Natural killer cell (primary cell): ENCODE measurements around the gene ATG9A. TPM values are rescaled to one million over a fixed set of nuclear protein-coding genes. Genes with fewer than 3 reads are reported as not detected.

ENCODE experiments used
- ATAC-seq, 3 donors: fragments of 150-1000 bp in 2 of 3; fragments of 200-7000 bp in 1 of 3; cut with Tn5 transposase; 1 replicate in 1 of 3; 2 replicates in 2 of 3; pipeline ENCODE4 v1.10.0; 2021; ENCODE audit warnings: mild to moderate bottlenecking in 2 of 3, moderate library complexity in 2 of 3
- DNase-seq, 2 donors: peaks; one replicate each; pipeline versions ENCODE4 v3.0.0 to v3.0.0-alpha.2; 2013 to 2021; ENCODE audit warnings: mixed read lengths in 1 of 2
- H3K27ac ChIP-seq: one replicate; pipeline ENCODE4 v1.5.1; 2013; ENCODE audit warnings: mild to moderate bottlenecking, low read length
- H3K27me3 ChIP-seq: one replicate; pipeline ENCODE4 v1.6.1; 2013; ENCODE audit warnings: low read length; ENCODE audit not compliant: control insufficient read depth, insufficient read depth
- H3K36me3 ChIP-seq: one replicate; pipeline ENCODE4 v1.6.1; 2013; ENCODE audit warnings: low read length; ENCODE audit not compliant: control insufficient read depth, insufficient read depth
- H3K4me1 ChIP-seq: one replicate; pipeline ENCODE4 v1.6.1; 2013; ENCODE audit warnings: low read length; ENCODE audit not compliant: control insufficient read depth, insufficient read depth
- H3K4me3 ChIP-seq: one replicate; pipeline ENCODE4 v1.5.1; 2013; ENCODE audit warnings: low read length
- H3K9me3 ChIP-seq: one replicate; pipeline ENCODE4 v1.6.1; 2013; ENCODE audit warnings: low read length; ENCODE audit not compliant: control insufficient read depth, insufficient read depth
- H3K27ac Mint-ChIP-seq, 2 donors: one replicate each; pipeline ENCODE4 v1.8.0; 2022; ENCODE audit warnings: mild to moderate bottlenecking in 2 of 2, mixed read lengths in 2 of 2, moderate library complexity in 1 of 2
- H3K27me3 Mint-ChIP-seq, 2 donors: one replicate each; pipeline ENCODE4 v1.8.0; 2022; ENCODE audit warnings: low read depth in 2 of 2, mixed read lengths in 2 of 2
- H3K36me3 Mint-ChIP-seq: one replicate; pipeline ENCODE4 v1.8.0; 2022; ENCODE audit warnings: mixed read lengths
- H3K4me1 Mint-ChIP-seq, 2 donors: one replicate each; pipeline ENCODE4 v1.8.0; 2022; ENCODE audit warnings: mixed read lengths in 2 of 2
- H3K4me3 Mint-ChIP-seq: one replicate; pipeline ENCODE4 v1.8.0; 2022; ENCODE audit warnings: mild to moderate bottlenecking, moderate library complexity, mixed read lengths
- H3K9me3 Mint-ChIP-seq, 2 donors: one replicate each; pipeline ENCODE4 v1.8.0; 2022; ENCODE audit warnings: mixed read lengths in 2 of 2
- CTCF ChIP-seq: fragments of 200-600 bp; IDR thresholded peaks from one replicate; pipeline ENCODE4 v1.8.0; 2022; ENCODE audit warnings: antibody characterized with exemption
- WGBS: methylation state at CpG from one replicate; pipeline ENCODE4 v1.1.7; 2013; ENCODE audit warnings: missing lambda C conversion rate; ENCODE audit not compliant: insufficient coverage; 5-methylcytosine and 5-hydroxymethylcytosine counted together
- intact Hi-C: fragments of 100-400 bp; cut with micrococcal nuclease; formaldehyde crosslinking; loops from one replicate; pipeline ENCODE4 v1.14.2; 2022
- total RNA-seq, 4 donors: library from RNA; stranded (reverse); fragments of 120-200 nt in 1 of 4; gene quantifications; one replicate each; pipeline versions ENCODE4 v1.2.3 to v1.2.4, GENCODE V29; 2013 to 2022

Gene ATG9A
- total RNA-seq, 3 donors from 2014 or later (not counting 1 experiment from before 2014, with no cell fraction given) = 98.1 to 110 (median 108) TPM

GRCh38 chr2:219245148-219245898 lies 15.9 kb upstream of the ATG9A start, which contains the start of the genes GLB1L and STK16:
TSS of gene GLB1L (minus strand) at chr2:219245444. CDS start at chr2:219243573, 1,871 bp downstream.
TSS of gene STK16 (plus strand) at chr2:219245479. CDS start at chr2:219246000, 521 bp downstream.
- Histone ChIP-seq H3K4me1 (peaks cover 53% of the 10 kb centered on the region), H3K4me3 (peak within 1 kb of the TSS; percentile 96), H3K36me3 (peaks cover 24% of the 10 kb centered on the region), H3K27me3 (no peaks in the 10 kb centered on the region), H3K27ac (peak within 1 kb of the TSS; percentile 97), H3K9me3 (no peaks in the 10 kb centered on the region)
- H3K9me3 Mint-ChIP-seq = no peaks in the 10 kb centered on the region
- ATAC-seq (peak; percentile 76 to 90 (median 84)), DNase-seq (peak; percentile 93 to 94)
- no peak for TF ChIP-seq CTCF
- no peaks in the 10 kb centered on the region for H3K36me3 Mint-ChIP-seq
- H3K27me3 Mint-ChIP-seq = no peaks in the 10 kb centered on the region
- under 1% methylated on average over 46 of the region's 46 CpGs for WGBS
- intact Hi-C loops = loop anchor here (1.0 to 2.0 kb wide), 2 partner anchors 8 to 17 kb away; partner anchors contain the start of genes ANKZF1, ATG9A, TUBA4A and TUBA4B
- peaks cover 45 to 60% of the 10 kb centered on the region in 2 donors for H3K4me1 Mint-ChIP-seq
- H3K4me3 Mint-ChIP-seq = peak within 1 kb of the TSS; percentile 94
- peak within 1 kb of the TSS; percentile 86 to 98 for H3K27ac Mint-ChIP-seq

- Mint-ChIP-seq H3K27ac (peak overlapping the region; percentile 86 to 98), H3K4me3 (peak overlapping the region; percentile 94), H3K4me1 (peaks cover 39 to 55% of the 10 kb centered on the region in 2 donors), H3K27me3 (no peaks in the 10 kb centered on the region), H3K9me3 (no peaks in the 10 kb centered on the region), H3K36me3 (no peaks in the 10 kb centered on the region)
- Histone ChIP-seq H3K27me3 (no peaks in the 10 kb centered on the region), H3K36me3 (peaks cover 18% of the 10 kb centered on the region), H3K27ac (peak overlapping the region; percentile 97), H3K9me3 (no peaks in the 10 kb centered on the region), H3K4me1 (peaks cover 47% of the 10 kb centered on the region), H3K4me3 (peak overlapping the region; percentile 96)
- no peak for DNase-seq
- ATAC-seq = no peak
- WGBS = 32% methylated on average over 6 of the region's 6 CpGs
- no peak for TF ChIP-seq CTCF
- intact Hi-C loops = loop anchor here (1.0 to 2.0 kb wide), 2 partner anchors 9 to 16 kb away; partner anchors contain the start of genes ANKZF1, ATG9A, TUBA4A and TUBA4B
Measured at GRCh38 chr2:219244789-219245147, 15.3 kb upstream of the ATG9A start.

GRCh38 chr2:219243291-219243761 lies 13.9 kb upstream of the ATG9A start:
- H3K4me1 Mint-ChIP-seq = peaks cover 25 to 40% of the 10 kb centered on the region in 2 donors
- peak overlapping the region; percentile 46 to 98 for H3K27ac Mint-ChIP-seq
- no peak for TF ChIP-seq CTCF
- H3K9me3 ChIP-seq = no peaks in the 10 kb centered on the region
- intact Hi-C loops = no loop called here
- H3K4me3 ChIP-seq = no peak overlapping the region
- H3K27me3 ChIP-seq = no peaks in the 10 kb centered on the region
- H3K27me3 Mint-ChIP-seq = no peaks in the 10 kb centered on the region
- H3K4me3 Mint-ChIP-seq = peak overlapping the region; percentile 35
- peaks cover 6% of the 10 kb centered on the region for H3K36me3 ChIP-seq
- no peaks in the 10 kb centered on the region for H3K36me3 Mint-ChIP-seq
- DNase-seq (no peak), ATAC-seq (no peak)
- H3K4me1 ChIP-seq = peaks cover 33% of the 10 kb centered on the region
- WGBS = 58% methylated on average over 28 of the region's 28 CpGs
- H3K9me3 Mint-ChIP-seq = no peaks in the 10 kb centered on the region
- H3K27ac ChIP-seq = no peak overlapping the region
